Left colon (tissue), 2 donors: ENCODE measurements around the gene VCL. TPM values are rescaled to one million over a fixed set of nuclear protein-coding genes. Genes with fewer than 3 reads are reported as not detected.
"Not testable (repeated sequence)": the region's sequence is repeated elsewhere in the genome, so short reads cannot be mapped to it uniquely, and the experiment has no call there.

Source experiments
- ATAC-seq: fragments of 200-7000 bp; cut with Tn5 transposase; one replicate; pipeline ENCODE4 v1.9.1; 2020; ENCODE audit warnings: mild to moderate bottlenecking, moderate library complexity
- DNase-seq, 2 donors: peaks; one replicate each; pipeline ENCODE4 v3.0.0-alpha.2; 2020
- intact Hi-C, 2 donors: fragments of 100-400 bp; cut with DNase I in 1 of 2; cut with micrococcal nuclease in 1 of 2; formaldehyde crosslinking; loops; one replicate each; pipeline versions ENCODE4 v1.11.2 to v1.14.0; 2022; cut with DNase I, micrococcal nuclease
- long read RNA-seq: library from polyadenylated mRNA; unstranded; transcript quantifications from one replicate; pipeline ENCODE4 v2.0.0, GENCODE V29; 2021
- total RNA-seq, 2 donors: library from RNA; stranded (reverse); fragmentation: NEBNext Ultra II Directional; extraction: Animal tissue kit (Norgen Biotek cat#: 25700); gene quantifications; one replicate each; pipeline ENCODE4 v1.2.1, GENCODE V29; 2021
- donor health status: DM: no; HTN: no; CAD: no.
- donor health status: DM: yes; HTN: yes; CAD: no.

VCL gene
- total RNA-seq, result 100 to 1,000 TPM; 122 to 123 TPM
- long read RNA-seq, full-length matches to known transcripts, result 14 of 183 reads
- long read RNA-seq, partial matches to known transcripts, result 31 of 183 reads
- long read RNA-seq, other reads (novel, unspliced or antisense), result 138 of 183 reads

DNA sequence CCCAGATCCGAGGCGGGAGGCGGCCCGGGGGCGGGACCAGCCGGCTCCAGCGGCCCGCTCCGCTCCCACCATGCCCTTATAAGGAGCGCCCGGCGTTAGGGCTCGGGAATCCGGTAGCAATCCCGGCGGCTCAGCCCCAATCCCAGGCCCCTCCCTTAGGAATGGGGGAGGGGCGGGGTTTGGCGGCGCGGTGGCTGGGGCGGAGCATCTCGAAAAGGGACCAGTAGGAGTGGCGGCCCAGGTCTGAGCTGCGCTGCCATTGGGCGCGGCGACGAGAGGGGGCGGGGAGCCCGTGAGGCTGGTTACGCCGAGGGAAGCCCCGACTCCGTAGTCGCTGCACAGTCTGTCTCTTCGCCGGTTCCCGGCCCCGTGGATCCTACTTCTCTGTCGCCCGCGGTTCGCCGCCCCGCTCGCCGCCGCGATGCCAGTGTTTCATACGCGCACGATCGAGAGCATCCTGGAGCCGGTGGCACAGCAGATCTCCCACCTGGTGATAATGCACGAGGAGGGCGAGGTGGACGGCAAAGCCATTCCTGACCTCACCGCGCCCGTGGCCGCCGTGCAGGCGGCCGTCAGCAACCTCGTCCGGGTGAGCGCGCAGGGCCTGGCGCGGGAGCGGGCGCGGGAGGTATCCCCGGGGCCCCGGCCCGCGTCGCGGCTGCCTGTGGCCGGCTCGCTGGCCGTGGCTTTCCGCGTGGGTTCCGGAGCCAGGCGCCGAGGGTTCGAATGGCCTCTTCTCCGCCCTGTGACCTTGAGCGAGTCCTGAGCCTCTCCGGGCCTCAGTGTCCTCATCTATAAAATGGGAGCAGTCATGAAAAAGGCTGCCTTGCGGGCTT lies at the start of gene VCL:
VCL (plus strand) TSS at position 330 of the 836 bp plus-strand sequence; CDS start at position 422, 92 bp downstream.
- intact Hi-C loops, result no loop called here

DNA sequence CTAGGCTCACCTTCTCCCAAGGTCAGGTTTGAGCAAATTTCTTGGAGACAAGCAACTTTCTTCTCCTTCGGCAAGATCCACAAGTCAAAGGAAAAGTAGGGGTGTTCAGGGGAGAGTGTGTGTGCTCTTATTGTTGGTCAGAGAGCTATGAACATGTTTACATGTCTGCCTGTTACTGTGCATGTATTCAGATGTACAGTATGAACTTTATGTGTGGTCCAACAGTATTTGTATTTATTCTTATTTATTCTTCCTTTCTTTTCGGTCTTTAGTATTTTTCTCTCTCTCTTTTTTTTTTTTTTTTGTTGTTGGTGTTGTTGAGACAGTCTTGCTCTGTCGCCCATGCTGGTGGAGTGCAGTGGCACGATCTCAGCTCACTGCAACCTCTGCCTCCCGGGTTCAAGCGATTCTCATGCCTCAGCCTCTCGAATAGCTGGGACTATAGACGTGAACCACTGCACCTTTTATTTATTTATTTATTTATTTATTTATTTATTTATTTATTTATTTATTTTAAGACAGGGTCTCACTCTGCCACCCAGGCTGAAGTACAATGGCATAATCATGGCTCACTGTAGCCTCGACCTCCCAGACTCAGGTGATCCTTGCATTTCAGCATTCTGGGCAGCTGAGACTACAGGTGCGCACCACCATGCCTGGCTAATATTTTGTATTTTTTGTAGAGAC lies 48.8 kb upstream of the VCL start:
- no peak for ATAC-seq
- intact Hi-C loops, result no loop called here
- no peak for DNase-seq

More for the DNA sequence above, at the start of gene VCL:
- ATAC-seq (peak; percentile 85), DNase-seq (peak; percentile 98)

DNA sequence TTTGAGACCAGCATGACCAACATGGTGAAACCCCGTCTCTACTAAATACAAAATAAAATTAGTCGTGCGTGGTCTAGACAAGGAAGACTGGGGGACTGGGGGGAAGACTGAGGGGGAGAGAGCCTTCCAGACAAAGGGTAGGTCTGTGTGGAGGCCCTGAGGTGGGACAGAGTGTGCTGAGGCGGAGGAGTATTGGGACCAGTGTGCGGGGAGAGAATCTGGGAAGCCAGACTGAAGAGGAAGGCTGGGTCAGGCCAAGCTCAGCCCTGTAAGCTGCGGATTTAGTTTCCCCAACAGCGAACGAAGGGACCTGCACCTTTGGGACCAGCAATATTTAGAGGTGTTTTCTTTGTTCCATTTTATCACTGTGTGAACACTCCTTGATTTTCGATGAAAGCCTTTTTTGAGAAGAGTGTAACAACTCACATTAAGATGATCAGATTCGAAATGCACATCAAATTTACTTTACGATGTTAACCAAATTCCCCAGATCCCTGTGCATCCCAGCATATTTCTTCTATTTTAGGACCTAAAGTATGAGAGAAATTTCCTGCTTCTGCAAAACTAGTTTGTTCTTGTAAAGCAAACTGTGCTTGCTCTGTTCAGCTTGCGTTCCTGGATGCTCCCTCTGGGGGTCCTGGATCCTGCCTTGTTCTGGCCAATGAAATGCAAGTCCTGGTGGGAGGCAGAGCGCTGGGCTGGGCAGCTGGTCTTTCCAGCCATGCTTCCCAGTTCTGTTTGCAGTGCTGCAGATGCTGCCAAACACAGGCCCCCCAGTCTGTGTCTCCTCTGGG lies 47.6 kb upstream of the VCL start:
- no peak for DNase-seq
- no peak for ATAC-seq
- intact Hi-C loops, result no loop called here

DNA sequence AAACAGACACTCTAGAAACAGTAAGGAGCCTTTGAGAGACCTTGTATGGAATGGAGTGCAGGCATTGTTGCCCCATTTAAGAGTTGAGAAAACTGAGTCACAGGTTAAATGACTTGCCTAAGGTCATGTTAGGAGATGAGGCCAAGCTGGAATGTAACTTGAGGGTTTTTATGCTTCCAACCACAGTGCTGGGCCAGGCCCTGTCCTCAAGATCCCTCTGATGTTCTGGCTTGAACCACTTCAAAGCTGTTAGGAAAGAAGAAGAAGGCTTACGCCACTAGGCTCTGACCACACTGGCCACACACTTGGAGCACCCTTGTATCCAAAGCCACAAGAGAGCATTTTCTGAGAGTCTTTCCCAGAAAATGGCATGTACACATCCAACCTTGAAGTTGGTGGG lies 44.3 kb upstream of the VCL start:
- intact Hi-C loops, result no loop called here
- ATAC-seq (no peak), DNase-seq (no peak)

DNA sequence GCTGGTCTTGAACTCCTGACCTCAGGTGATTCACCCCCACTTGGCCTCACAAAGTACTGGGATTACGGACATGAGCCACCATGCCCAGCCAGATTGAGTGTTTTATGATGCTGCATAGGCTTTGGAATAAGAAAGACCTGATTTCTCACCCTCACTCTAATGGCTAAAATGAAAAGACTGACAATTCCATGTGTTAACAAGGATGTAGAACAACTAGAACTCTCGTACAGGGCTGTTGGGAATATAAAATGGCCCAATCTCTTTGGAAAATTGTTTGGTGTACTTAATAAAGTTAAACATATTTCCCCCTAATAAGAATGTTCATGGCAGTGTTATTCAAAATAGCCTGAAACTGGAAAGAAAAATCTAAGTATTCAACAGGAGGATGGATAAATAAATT lies 43.2 kb upstream of the VCL start:
- ATAC-seq, result no peak
- intact Hi-C loops, result no loop called here

DNA sequence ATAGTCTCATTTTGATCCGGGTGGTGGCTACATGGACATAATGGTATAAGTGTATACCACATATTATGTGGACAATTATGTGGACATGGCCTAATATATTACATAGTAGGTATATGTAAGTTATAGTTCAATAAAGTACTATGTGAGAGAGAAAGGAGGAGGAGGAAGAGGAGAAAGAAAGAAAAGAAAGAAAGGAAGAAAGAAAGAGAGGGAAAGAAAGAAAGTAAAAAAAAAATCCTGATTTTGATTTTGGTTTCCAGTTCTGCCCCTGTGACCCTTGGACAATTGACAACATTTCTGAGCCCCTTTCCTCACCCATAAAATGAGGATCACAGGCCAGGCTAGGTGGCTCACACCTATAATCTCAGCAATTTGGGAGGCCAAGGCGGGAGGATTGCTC lies 42.2 kb upstream of the VCL start:
- ATAC-seq (no peak), DNase-seq (no peak)
- intact Hi-C loops, result no loop called here

More for the DNA sequence above, 43.2 kb upstream of the VCL start:
- no peak for DNase-seq

DNA sequence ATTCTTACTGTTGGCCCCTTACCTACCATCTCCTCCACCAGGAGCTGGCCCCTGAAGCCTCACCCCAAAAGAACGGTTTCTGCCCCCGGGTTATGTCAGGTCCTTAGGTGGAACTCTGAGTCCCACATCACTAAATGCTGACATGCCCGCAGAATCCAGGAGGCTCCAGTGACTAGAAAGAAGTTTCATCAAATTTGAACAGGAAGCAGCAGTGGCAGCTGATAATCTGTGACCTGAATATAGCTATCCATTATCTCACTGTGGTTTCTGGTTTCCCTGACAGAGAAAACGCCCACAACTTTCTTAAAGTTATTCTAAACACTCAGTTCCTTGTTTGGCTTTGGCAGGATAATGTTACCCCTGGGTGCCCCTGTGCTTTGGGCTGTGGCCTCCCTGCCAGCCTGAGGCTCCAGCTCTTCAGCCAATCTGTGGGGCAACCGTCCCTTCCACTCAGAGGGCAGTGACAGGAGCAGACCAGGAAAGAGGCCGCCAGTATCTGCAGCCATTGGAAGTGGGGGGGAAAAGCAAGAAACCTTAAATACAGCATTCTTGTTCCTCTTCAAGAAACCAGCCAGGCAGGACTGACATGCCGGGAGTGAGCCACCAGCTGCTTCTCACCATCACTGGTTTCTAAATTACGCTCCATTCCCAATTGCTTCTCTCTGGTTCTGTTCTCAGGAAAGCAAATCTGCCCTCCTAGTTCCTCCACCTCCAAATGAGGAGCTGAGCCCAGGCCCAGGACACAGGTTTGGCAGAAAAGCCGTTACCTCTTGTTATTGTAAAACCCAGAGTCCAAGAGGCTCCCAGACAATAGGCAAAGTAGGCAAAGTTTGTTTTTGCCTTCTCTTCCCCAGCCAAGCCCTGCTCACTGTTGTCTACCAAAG lies 41.2 kb upstream of the VCL start:
- intact Hi-C loops, result no loop called here
- ATAC-seq (peak; percentile 77), DNase-seq (peak in 1 of 2 donors; percentile 21)

DNA sequence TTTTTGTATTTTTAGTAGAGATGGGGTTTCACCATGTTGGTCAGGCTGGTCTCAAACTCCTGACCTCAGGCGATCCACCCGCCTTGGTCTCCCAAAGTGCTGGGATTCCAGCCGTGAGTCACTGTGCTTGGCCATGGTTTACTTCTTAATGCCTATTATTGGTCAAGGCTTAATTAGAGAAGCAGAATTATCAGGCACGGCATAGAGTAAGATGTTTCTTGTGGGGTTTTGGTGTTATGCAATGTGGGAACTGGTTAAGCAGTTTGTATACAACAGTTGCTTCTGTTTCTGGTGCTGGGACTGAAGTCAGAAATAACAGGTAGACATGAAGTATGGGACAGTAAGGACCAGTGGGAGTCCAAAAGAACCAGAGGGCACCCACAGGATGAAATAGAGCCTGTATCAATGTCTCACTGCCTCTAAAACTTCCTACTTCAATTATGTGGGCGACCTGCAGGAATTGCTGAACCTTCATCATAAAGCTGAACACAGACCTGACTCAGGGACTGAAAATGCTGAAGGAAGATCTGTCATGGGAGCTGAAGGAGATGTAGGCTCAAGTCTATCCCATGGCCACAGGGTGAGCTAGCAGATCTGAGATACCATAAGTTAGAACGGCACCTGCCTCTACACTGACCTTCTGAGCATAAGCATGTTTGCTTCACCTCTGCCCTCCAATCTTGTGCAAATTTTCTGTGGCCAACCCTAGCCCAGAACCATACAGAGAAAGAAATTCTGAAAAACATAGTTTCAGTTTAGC lies 38.3 kb upstream of the VCL start:
- no peak for ATAC-seq

DNA sequence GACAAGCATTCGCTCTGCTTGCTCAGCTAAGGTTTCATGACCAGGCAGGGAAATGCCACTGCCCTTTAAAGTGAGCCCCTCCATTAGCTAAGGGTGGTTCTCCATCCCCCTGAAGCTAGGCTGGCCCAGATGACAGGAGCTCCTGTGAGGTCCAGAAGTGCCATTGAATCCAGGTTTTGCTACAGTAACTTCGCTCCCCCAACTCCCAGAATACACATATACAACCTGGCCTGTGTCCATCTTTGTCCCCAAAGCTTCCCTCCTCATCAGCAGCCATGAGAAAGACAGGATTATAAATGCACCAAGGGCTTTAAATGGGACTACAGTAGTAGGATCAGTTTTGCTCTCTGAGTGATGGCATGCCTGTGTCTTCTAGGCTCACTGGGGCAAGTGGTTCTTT lies 35.5 kb upstream of the VCL start:
- intact Hi-C loops, result no loop called here
- ATAC-seq (no peak), DNase-seq (no peak)

More for the DNA sequence above, 38.3 kb upstream of the VCL start:
- intact Hi-C loops, result no loop called here
- DNase-seq, result no peak

DNA sequence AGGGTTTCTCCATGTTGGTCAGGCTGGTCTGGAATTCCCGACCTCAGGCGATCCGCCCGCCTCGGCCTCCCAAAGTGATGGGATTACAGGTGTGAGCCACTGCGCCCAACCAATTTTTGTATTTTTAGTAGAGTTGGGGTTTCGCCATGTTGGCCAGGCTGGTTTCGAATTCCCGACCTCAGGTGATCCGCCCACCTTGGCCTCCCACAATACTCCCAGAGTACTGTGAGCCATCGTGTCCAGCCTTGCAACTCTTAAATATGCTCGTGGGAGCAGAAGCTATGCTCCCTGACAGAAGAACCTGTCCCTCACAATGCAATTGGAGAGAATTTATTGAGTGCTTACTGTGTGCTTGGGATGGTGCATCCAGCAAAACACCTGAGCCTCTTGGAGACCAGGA lies 34.4 kb upstream of the VCL start:
- DNase-seq, intact Hi-C loops, ATAC-seq: not testable (repeated sequence)

DNA sequence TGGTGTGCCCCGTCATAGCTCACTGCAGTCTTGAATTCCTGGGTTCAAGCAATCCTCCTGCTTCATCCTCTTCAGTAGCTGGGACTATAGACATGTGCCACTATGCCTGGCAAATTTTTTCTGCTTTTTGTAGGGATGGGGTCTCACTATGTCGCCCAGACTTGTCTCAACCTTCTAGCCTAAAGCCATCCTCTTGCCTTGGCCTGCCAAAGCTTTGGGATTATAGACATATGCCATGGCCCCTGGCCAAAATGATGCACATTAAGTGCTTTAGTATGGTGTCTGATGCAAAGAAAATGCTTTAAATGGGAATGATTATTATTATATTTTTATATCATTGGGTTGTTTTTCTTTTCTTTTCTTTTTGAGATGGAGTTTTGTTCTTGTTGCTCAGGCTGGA lies 33.2 kb upstream of the VCL start:
- intact Hi-C loops, result no loop called here
- ATAC-seq (no peak), DNase-seq (no peak)

DNA sequence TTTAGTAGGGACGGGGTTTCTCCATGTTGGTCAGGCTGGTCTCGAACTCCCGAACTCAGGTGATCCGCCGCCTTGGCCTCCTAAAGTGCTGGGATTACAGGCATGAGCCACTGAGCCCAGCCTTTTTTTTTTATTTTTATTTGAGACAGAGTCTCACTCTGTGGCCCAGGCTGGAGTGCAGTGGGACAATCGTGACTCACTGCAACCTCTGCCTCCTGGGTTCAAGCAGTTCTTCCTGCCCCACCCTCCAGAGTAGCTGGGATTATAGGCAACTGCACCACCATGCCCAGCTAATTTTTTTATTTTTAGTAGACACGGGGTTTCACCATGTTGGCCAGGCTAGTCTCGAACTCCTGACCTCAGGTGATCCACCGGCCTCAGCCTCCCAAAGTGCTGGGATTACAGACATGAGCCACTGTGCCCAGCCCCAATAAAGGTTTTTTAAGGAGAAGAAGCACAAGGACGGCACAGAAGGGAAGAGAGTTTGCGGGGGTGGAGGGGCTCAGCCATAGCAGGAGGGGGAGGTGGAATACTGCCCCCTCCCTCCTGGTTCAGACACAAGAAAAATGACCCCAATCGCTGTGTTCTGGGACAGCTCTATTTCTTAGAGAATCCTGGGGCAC lies 32.5 kb upstream of the VCL start:
- intact Hi-C loops, DNase-seq: not testable (repeated sequence)
- ATAC-seq, result peak; percentile 66

DNA sequence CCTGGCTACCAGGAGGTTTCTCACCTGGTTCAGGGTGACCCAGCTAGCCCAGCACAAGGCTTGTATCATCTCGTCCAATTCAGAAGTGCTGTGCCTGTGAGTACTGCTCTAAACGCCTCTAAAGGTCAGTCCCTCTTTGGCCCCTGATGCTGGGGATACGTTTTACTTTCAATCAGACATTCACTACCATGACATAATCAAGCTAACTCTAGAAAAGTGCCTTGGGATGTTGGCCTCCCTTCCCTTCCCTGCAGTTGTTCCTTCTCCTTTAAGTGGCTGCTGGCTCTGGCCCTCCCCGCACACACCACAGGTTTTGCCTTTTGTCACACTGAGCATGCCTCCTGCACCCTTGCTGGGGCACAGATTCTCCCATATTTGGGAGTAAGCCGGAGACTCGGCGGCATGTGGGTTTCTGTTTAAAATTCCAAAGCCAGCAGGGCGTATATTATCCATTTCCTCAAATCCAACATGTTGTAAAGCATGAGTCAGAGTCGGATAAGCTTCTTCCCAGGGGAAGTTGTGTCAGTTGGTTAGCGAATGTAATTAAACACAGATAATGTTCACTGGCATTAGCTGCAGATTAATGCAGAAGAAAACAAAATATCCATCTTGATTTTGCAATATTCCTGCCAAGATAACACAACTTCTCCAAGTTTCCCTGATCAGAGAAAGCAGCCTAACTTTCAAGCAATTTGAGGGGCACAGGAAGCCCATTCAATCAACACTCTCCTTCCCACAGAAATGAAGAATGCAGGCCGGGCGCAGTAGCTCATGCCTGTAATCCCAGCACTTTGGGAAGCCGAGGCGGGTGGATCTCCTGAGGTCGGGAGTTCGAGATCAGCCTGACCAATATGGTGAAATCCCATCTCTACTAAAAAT lies 31.8 kb upstream of the VCL start:
- intact Hi-C loops, result no loop called here
- ATAC-seq (peak; percentile 92), DNase-seq (peak; percentile 69 to 87)

DNA sequence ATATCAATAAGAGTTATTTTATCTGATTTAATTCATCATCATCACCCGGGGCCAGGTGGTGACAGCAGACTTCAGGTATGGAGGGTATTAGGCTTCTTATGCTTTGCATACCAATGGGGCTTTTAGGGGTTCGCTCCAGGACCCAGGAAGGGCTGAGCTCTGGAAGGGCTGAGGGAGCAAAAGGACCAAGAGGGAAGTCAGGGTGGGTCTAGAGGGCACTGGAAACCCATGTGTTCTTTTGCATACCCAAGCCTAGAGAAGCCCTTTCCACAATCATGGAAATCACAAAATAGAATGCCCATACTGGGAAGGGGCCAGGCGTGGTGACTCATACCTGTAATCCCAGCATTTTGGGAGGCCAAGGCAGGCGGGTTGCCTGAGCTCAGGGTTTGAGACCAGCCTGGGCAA lies 30.9 kb upstream of the VCL start:
- ATAC-seq, result no peak
- intact Hi-C loops, result no loop called here
- no peak for DNase-seq

DNA sequence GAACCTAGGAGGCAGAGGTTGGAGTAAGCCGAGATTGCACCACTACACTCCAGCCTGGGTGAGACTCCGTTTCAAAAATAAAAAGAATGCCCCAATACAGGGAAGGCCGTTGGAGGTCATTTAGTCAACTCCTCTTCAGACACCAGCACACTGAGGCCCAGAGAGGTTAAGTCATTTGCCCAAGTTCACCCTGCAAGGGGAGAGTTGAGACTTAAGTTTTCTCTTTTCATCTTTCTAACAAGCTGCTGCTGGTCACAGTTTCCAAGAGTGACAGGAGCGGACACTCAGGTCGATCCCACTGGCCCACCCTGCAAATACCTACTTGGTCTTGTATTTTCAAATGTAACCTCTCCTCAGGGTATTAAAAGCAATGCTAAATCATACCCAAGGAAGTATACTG lies 30.4 kb upstream of the VCL start:
- intact Hi-C loops, result no loop called here
- DNase-seq (no peak), ATAC-seq (no peak)

DNA sequence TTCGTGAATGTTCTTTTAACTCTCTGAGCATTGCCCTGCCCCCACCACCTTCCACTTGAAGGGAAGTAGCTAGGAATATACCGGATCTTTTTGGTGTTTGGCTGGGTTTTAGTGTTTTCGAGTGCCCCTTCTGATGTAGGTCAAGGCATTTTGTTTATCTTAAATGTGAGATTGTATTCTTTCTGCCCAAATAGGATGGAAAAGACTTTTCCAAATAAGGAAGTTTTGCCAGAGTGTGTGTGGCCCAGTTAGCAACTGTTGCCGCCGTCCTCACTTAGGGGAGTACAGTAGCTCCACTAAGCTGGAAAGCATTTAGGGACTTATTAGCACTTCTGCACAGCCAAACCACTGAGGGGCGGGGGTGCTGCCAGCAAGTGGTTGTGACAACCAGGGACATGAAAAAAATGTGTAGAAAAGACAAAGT lies 29.8 kb upstream of the VCL start:
- intact Hi-C loops, result no loop called here
- no peak for DNase-seq
- ATAC-seq, result no peak
